SK-N-SH (cell line): ENCODE data around the gene LTBR. TPM values are rescaled to one million over a fixed set of nuclear protein-coding genes. Genes with fewer than 3 reads are reported as not detected.

ENCODE experiments used
- CTCF ChIA-PET: fragments of 300-600, 350-600 bp; formaldehyde crosslinking; extraction: SDS; loops from one replicate; lab custom pipeline; 2021; lab: Yijun Ruan, JAX
- POLR2A ChIA-PET: fragments of 350-600 bp; sonication (Branson Sonifier 250); formaldehyde crosslinking; extraction: SDS; loops from one replicate; lab custom pipeline; 2020; ENCODE audit warnings: antibody characterized with exemption, inconsistent platforms; lab: Yijun Ruan, JAX
- DNase-seq: peaks from one replicate; pipeline ENCODE4 v3.0.0; 2012
- H2AFZ ChIP-seq: fragments of 200-600 bp; sonication (generic); 2 replicates; pipeline ENCODE4 v1.8.1; 2016; ENCODE audit warnings: antibody characterized with exemption, mild to moderate bottlenecking, low read depth
- H3F3A ChIP-seq: fragments of 200-600 bp; sonication (generic); replicated peaks from 2 replicates; pipeline ENCODE3; 2016; ENCODE audit warnings: antibody characterized with exemption, mild to moderate bottlenecking; ENCODE audit not compliant: insufficient read depth
- H3K27ac ChIP-seq, 2 experiments: fragments of 200-500 bp in 1 of 2; fragments of 200-600 bp in 1 of 2; sonication (Bioruptor generic) in 1 of 2; sonication (generic), shearing (Covaris generic) in 1 of 2; 2 replicates each; pipeline versions ENCODE4 v1.5.1 to v1.6.1; 2014 to 2016; ENCODE audit warnings: low read depth in 2 of 2, inconsistent platforms in 1 of 2, low read length in 1 of 2, mild to moderate bottlenecking in 1 of 2, mixed read lengths in 1 of 2
- H3K27me3 ChIP-seq: fragments of 200-600 bp; sonication (generic), shearing (Covaris generic); 2 replicates; pipeline ENCODE4 v1.6.1; 2016; ENCODE audit warnings: mixed run types; ENCODE audit not compliant: insufficient read depth
- H3K36me3 ChIP-seq, 2 experiments: fragments of 200-500 bp in 1 of 2; fragments of 200-600 bp in 1 of 2; sonication (Bioruptor generic) in 1 of 2; sonication (generic) in 1 of 2; replicated peaks in 1 of 2; 2 replicates each; pipeline versions ENCODE3 to v1.5.1; 2014 to 2016; ENCODE audit warnings: low read length in 1 of 2, mild to moderate bottlenecking in 1 of 2; ENCODE audit not compliant: insufficient read depth in 2 of 2, control insufficient read depth in 1 of 2
- H3K4me1 ChIP-seq, 2 experiments: fragments of 200-500 bp in 1 of 2; fragments of 200-600 bp in 1 of 2; sonication (Bioruptor generic) in 1 of 2; sonication (generic), shearing (Covaris generic) in 1 of 2; 2 replicates each; pipeline versions ENCODE4 v1.5.1 to v1.6.1; 2014 to 2016; ENCODE audit warnings: low read depth in 1 of 2, low read length in 1 of 2, mixed run types in 1 of 2; ENCODE audit not compliant: insufficient read depth in 2 of 2, control insufficient read depth in 1 of 2
- H3K4me2 ChIP-seq: fragments of 200-600 bp; sonication (generic), shearing (Covaris generic); 2 replicates; pipeline ENCODE4 v1.6.1; 2017; ENCODE audit warnings: mixed run types
- H3K4me3 ChIP-seq, 2 experiments: fragments of 200-500 bp in 1 of 2; fragments of 200-600 bp in 1 of 2; sonication (Bioruptor generic) in 1 of 2; sonication (generic), shearing (Covaris generic) in 1 of 2; 2 replicates each; pipeline versions ENCODE4 v1.5.1 to v1.8.1; 2014 to 2016; ENCODE audit warnings: low read depth in 2 of 2, inconsistent platforms in 1 of 2, low read length in 1 of 2, mild to moderate bottlenecking in 1 of 2, mixed read lengths in 1 of 2, moderate library complexity in 1 of 2
- H3K79me2 ChIP-seq: fragments of 200-600 bp; sonication (generic); 2 replicates; pipeline ENCODE4 v1.8.1; 2017; ENCODE audit warnings: mild to moderate bottlenecking; ENCODE audit not compliant: insufficient read depth
- H3K9ac ChIP-seq: fragments of 200-600 bp; sonication (generic); 2 replicates; pipeline ENCODE4 v1.6.1; 2017; ENCODE audit warnings: mixed run types
- H3K9me2 ChIP-seq: fragments of 200-600 bp; sonication (generic); 2 replicates; pipeline ENCODE4 v1.6.1; 2017; ENCODE audit warnings: mixed run types
- H3K9me3 ChIP-seq: fragments of 200-600 bp; sonication (generic); 2 replicates; pipeline ENCODE4 v1.6.1; 2017; ENCODE audit warnings: mixed run types, mild to moderate bottlenecking, moderate library complexity
- H4K20me1 ChIP-seq: fragments of 200-600 bp; sonication (generic); 2 replicates; pipeline ENCODE4 v1.6.1; 2017; ENCODE audit warnings: mild to moderate bottlenecking, mixed run types; ENCODE audit not compliant: insufficient read depth
- CHD2 ChIP-seq: fragments of 150-350 bp; IDR thresholded peaks from 2 replicates; pipeline ENCODE4 v1.6.1; 2018; ENCODE audit warnings: low read length; ENCODE audit not compliant: partially characterized antibody
- ELF1 ChIP-seq: IDR thresholded peaks from 2 replicates; pipeline ENCODE4 v1.4.0; 2012
- EZH2phosphoT487 ChIP-seq: fragments of 200-600 bp; sonication (generic); IDR thresholded peaks from 2 replicates; pipeline ENCODE4 v1.6.1; 2017; ENCODE audit warnings: low read depth, mixed run types, mild to moderate bottlenecking, antibody characterized with exemption, moderate library complexity, borderline replicate concordance
- FOXJ3 ChIP-seq: sonication (generic); formaldehyde crosslinking; IDR thresholded peaks from 2 replicates; pipeline ENCODE4 v1.5.1; 2020; ENCODE audit warnings: mild to moderate bottlenecking, missing genetic modification reagents
- MEF2A ChIP-seq: IDR thresholded peaks from 2 replicates; pipeline ENCODE4 v1.4.0; 2012; ENCODE audit warnings: low read depth, borderline replicate concordance
- NFIC ChIP-seq: IDR thresholded peaks from 2 replicates; pipeline ENCODE4 v1.4.0; 2012; ENCODE audit warnings: borderline replicate concordance
- NRF1 ChIP-seq: IDR thresholded peaks from 2 replicates; pipeline ENCODE4 v1.6.1; 2012; ENCODE audit warnings: low read depth, mild to moderate bottlenecking, low read length
- RAD21 ChIP-seq: IDR thresholded peaks from 2 replicates; pipeline ENCODE4 v1.6.1; 2012; ENCODE audit warnings: mild to moderate bottlenecking, low read length
- RFX5 ChIP-seq: IDR thresholded peaks from 2 replicates; pipeline ENCODE4 v1.6.1; 2012; ENCODE audit warnings: mild to moderate bottlenecking, improper control_type of control experiment, low read length
- SIN3A ChIP-seq: IDR thresholded peaks from 2 replicates; pipeline ENCODE4 v1.6.1; 2012; ENCODE audit warnings: low read depth, mild to moderate bottlenecking, low read length, moderate library complexity, borderline replicate concordance
- TAF1 ChIP-seq: IDR thresholded peaks from 2 replicates; pipeline ENCODE4 v1.6.1; 2012; ENCODE audit warnings: low read depth, mild to moderate bottlenecking, low read length, moderate library complexity, borderline replicate concordance
- TCF12 ChIP-seq: IDR thresholded peaks from 2 replicates; pipeline ENCODE4 v1.4.0; 2012
- YY1 ChIP-seq: IDR thresholded peaks from 2 replicates; pipeline ENCODE4 v1.4.0; 2012; ENCODE audit warnings: low read depth, mild to moderate bottlenecking
- WGBS: methylation state at CpG from one replicate; pipeline ENCODE4 v1.1.6; 2017; ENCODE audit warnings: low lambda C conversion rate; 5-methylcytosine and 5-hydroxymethylcytosine counted together
- polyA plus RNA-seq, 3 experiments: library from polyadenylated mRNA; depleted of rRNA; stranded (reverse); fragments of >200 nt; gene quantifications; 2 replicates each; pipeline ENCODE4 v1.2.3, GENCODE V29; 2012
- TF ChIP-seq, protein P1 (sequence below): fragments of 150-350 bp; IDR thresholded peaks from 2 replicates; pipeline ENCODE4 v1.6.1; 2016; ENCODE audit warnings: mild to moderate bottlenecking, low read depth, low read length

The LTBR gene
- polyA plus RNA-seq, 1 of the 3 experiments (the other 2 are of a cell fraction) = 0.12 TPM

DNA sequence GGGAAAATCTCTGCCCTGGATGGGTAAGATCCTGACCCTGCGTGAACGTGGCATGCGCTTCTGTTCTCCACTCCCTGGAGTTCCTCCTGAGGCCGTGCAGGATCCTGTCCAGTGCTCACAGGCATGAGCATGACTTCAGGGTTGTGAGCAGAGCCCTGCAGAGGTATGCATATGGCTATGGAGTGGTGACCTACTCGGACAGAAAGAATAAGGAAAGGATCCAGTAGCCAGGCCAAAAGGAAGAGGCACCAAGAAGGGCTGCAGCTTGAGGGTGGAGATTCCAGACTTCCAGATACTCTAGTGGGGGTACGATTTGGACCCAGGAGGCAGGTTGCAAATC is 40.0 kb downstream of the LTBR start:
- H3F3A ChIP-seq = no peaks in the 10 kb centered on the region
- H3K4me2 ChIP-seq = no peak overlapping the region
- no peak overlapping the region for H3K4me3 ChIP-seq
- no peak for DNase-seq
- WGBS = 59% methylated on average over 4 of the region's 6 CpGs
- TF ChIP-seq EZH2phosphoT487 (no peak), TCF12 (no peak), RAD21 (no peak), RFX5 (no peak), CHD2 (no peak), MEF2A (no peak), TAF1 (no peak), FOXJ3 (CRISPR knock-in tag) (no peak), ELF1 (no peak), YY1 (no peak)
- H3K9ac ChIP-seq = no peak overlapping the region
- H2AFZ ChIP-seq = no peak overlapping the region
- H3K9me2 ChIP-seq = no peaks in the 10 kb centered on the region
- no peaks in the 10 kb centered on the region for H3K4me1 ChIP-seq
- ChIA-PET POLR2A (interaction anchor here (1.0 kb wide), 1 partner anchor 47 kb away, joined by 7 read pairs; the partner anchor contains the start of gene VAMP1), CTCF (interaction anchor here (0.6 to 8.2 kb wide), 33 partner anchors 9 to 357 kb away, joined by 3 to 91 read pairs (median 6); partner anchors contain the start of genes GAPDH, IFFO1, TAPBPL and TNFRSF1A)
- H3K79me2 ChIP-seq = no peaks in the 10 kb centered on the region
- H3K27me3 ChIP-seq = no peaks in the 10 kb centered on the region
- no peaks in the 10 kb centered on the region for H4K20me1 ChIP-seq
- no peaks in the 10 kb centered on the region for H3K36me3 ChIP-seq
- no peaks in the 10 kb centered on the region for H3K9me3 ChIP-seq
- H3K27ac ChIP-seq = no peak overlapping the region

DNA sequence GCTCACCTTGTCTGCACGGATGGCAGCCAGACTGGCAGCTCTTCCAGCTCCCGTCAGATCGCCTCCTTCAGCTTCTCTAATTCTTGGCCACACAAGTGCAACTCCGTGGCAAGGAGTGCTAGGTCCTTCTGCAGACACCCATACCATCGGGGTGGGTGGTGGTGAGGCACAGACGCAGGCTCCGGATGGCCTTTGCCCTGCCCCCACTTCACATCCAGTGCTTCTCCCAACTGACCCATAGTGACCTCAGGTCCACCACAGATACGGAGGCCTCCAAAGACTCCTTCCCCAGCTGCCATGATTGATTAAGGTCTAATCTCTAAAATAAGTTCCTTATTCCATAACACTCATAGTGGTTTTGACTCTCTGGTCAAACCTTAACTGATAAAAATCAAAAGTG is 40.9 kb downstream of the LTBR start:
- Histone ChIP-seq H4K20me1 (no peaks in the 10 kb centered on the region), H3K9me2 (no peaks in the 10 kb centered on the region), H3K4me3 (no peak overlapping the region), H3K9me3 (no peaks in the 10 kb centered on the region), H3K79me2 (no peaks in the 10 kb centered on the region), H3K27me3 (no peaks in the 10 kb centered on the region), H3K9ac (no peak overlapping the region), H3K36me3 (no peaks in the 10 kb centered on the region), H3K4me2 (no peak overlapping the region), H3K4me1 (no peaks in the 10 kb centered on the region), H3K27ac (no peak overlapping the region), H3F3A (no peaks in the 10 kb centered on the region), H2AFZ (no peak overlapping the region)
- WGBS = 87% methylated on average over 5 of the region's 8 CpGs
- CTCF ChIA-PET = interaction anchor here (1.5 to 8.2 kb wide), 7 partner anchors 26 to 134 kb away, joined by 4 to 91 read pairs (median 10); partner anchors contain the start of gene TAPBPL
- no peak for DNase-seq
- TF ChIP-seq CHD2 = no peak
- TF ChIP-seq TCF12 = no peak
- no peak for TF ChIP-seq NRF1
- TF ChIP-seq SIN3A = no peak
- TF ChIP-seq NFIC = no peak
- no peak for TF ChIP-seq EZH2phosphoT487
- TF ChIP-seq, protein P1, sequence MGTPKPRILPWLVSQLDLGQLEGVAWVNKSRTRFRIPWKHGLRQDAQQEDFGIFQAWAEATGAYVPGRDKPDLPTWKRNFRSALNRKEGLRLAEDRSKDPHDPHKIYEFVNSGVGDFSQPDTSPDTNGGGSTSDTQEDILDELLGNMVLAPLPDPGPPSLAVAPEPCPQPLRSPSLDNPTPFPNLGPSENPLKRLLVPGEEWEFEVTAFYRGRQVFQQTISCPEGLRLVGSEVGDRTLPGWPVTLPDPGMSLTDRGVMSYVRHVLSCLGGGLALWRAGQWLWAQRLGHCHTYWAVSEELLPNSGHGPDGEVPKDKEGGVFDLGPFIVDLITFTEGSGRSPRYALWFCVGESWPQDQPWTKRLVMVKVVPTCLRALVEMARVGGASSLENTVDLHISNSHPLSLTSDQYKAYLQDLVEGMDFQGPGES = no peak
- no peak for TF ChIP-seq TAF1
- POLR2A ChIA-PET = no interaction called here
